Vagina (tissue), 2 donors: Measurements from ENCODE around the gene OR3A1.

ENCODE experiments used
- CTCF ChIP-seq, 3 experiments: fragments of 450-650 bp in 2 of 3; fragments of 200-600 bp in 1 of 3; sonication (generic) in 1 of 3; IDR thresholded peaks; one replicate each; pipeline ENCODE4 v1.5.1; 2017 to 2019; ENCODE audit warnings: antibody characterized with exemption in 3 of 3, mild to moderate bottlenecking in 2 of 3, moderate library complexity in 2 of 3
- POLR2A ChIP-seq, 2 donors: fragments of 450-650 bp; IDR thresholded peaks; one replicate each; pipeline ENCODE4 v1.6.1; 2017; ENCODE audit warnings: antibody characterized with exemption in 2 of 2, mild to moderate bottlenecking in 2 of 2, moderate library complexity in 2 of 2

GRCh38 chr17:3260600-3260999 is 37.6 kb downstream of the OR3A1 start:
- TF ChIP-seq CTCF (IDR thresholded peaks at IDR 0.05) (no peak), POLR2A (IDR thresholded peaks at IDR 0.05) (no peak)
